Hematopoietic multipotent progenitor cell treated with erythropoietin and hydrocortisone succinate and interleukin-3 and kit ligand, for 6 days (in vitro differentiated cells): ENCODE data around the gene LIN7A.

Source experiments
- DNase-seq: peaks from one replicate; pipeline ENCODE4 v3.0.0-alpha.2; 2015

Gene LIN7A

GRCh38 chr12:80849337-80849736 is 88.4 kb downstream of the LIN7A start:
- no peak for DNase-seq

GRCh38 chr12:80848858-80849257 is 88.9 kb downstream of the LIN7A start:
- DNase-seq: no peak

- no peak for DNase-seq
Observed at GRCh38 chr12:80847575-80847974, 90.2 kb downstream of the LIN7A start.

GRCh38 chr12:80846952-80847351 is 90.8 kb downstream of the LIN7A start:
- DNase-seq: no peak

GRCh38 chr12:80845639-80846038 is 92.1 kb downstream of the LIN7A start:
- DNase-seq: no peak

GRCh38 chr12:80843969-80844368 is 93.8 kb downstream of the LIN7A start:
- no peak for DNase-seq

GRCh38 chr12:80838708-80839107 is 99.0 kb downstream of the LIN7A start:
- no peak for DNase-seq

- DNase-seq: no peak
Observed at GRCh38 chr12:80838024-80838658, 99.6 kb downstream of the LIN7A start.

GRCh38 chr12:80837342-80837978 is 100.3 kb downstream of the LIN7A start:
- DNase-seq: peak; percentile 33

GRCh38 chr12:80834724-80835123 is 103.0 kb downstream of the LIN7A start:
- no peak for DNase-seq

- no peak for DNase-seq
Observed at GRCh38 chr12:80830533-80831088, 107.1 kb downstream of the LIN7A start.

- no peak for DNase-seq
Observed at GRCh38 chr12:80829767-80830166, 108.0 kb downstream of the LIN7A start.

GRCh38 chr12:80825506-80825905 is 112.2 kb downstream of the LIN7A start:
- no peak for DNase-seq

GRCh38 chr12:80823393-80823792 is 114.3 kb downstream of the LIN7A start:
- DNase-seq: no peak

- no peak for DNase-seq
Observed at GRCh38 chr12:80821513-80822000, 116.2 kb downstream of the LIN7A start.

GRCh38 chr12:80818878-80819277 is 118.9 kb downstream of the LIN7A start:
- no peak for DNase-seq

GRCh38 chr12:80815351-80815750 is 122.4 kb downstream of the LIN7A start:
- no peak for DNase-seq

GRCh38 chr12:80814453-80814852 is 123.3 kb downstream of the LIN7A start:
- DNase-seq: no peak

- DNase-seq: no peak
Observed at GRCh38 chr12:80813820-80814219, 123.9 kb downstream of the LIN7A start.

GRCh38 chr12:80811957-80812708 is 125.6 kb downstream of the LIN7A start:
- no peak for DNase-seq

GRCh38 chr12:80810874-80811273 is 126.9 kb downstream of the LIN7A start:
- no peak for DNase-seq

GRCh38 chr12:80807640-80808288 is 130.0 kb downstream of the LIN7A start:
- no peak for DNase-seq

GRCh38 chr12:80805106-80805505 is 132.6 kb downstream of the LIN7A start:
- DNase-seq: no peak
